Lower leg skin (tissue), 3 donors: ENCODE results near the gene CEP250.

Source experiments
- POLR2A ChIP-seq, 2 donors: fragments of 450-650 bp; IDR thresholded peaks; one replicate each; pipeline ENCODE4 v1.6.1; 2016 to 2017; ENCODE audit warnings: antibody characterized with exemption in 2 of 2, mild to moderate bottlenecking in 1 of 2, moderate library complexity in 1 of 2
- TF ChIP-seq, protein P1 (sequence below), 3 donors: fragments of 450-650 bp; IDR thresholded peaks; one replicate each; pipeline ENCODE4 v1.5.1; 2016; ENCODE audit warnings: antibody characterized with exemption in 3 of 3, mild to moderate bottlenecking in 3 of 3, moderate library complexity in 2 of 3

DNA sequence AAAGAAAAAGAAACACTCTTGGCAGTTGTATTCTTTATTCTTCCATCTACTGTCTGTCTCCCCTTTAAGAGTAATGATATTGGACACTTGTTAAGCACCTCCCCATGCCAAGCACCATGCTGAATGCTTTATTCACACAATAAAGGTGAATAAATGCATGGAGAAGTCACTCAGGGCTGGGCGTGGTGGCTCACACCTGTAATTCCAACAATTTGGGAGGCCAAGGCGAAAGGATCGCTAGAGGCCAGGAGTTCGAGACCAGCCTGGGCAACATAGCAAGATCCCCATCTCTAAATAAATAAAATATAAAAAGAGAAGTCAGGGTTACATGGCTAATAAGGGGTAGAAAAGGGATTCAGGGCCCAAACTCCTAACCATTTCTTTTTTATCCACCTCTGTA is 32.1 kb downstream of the CEP250 start:
- TF ChIP-seq, protein P1, sequence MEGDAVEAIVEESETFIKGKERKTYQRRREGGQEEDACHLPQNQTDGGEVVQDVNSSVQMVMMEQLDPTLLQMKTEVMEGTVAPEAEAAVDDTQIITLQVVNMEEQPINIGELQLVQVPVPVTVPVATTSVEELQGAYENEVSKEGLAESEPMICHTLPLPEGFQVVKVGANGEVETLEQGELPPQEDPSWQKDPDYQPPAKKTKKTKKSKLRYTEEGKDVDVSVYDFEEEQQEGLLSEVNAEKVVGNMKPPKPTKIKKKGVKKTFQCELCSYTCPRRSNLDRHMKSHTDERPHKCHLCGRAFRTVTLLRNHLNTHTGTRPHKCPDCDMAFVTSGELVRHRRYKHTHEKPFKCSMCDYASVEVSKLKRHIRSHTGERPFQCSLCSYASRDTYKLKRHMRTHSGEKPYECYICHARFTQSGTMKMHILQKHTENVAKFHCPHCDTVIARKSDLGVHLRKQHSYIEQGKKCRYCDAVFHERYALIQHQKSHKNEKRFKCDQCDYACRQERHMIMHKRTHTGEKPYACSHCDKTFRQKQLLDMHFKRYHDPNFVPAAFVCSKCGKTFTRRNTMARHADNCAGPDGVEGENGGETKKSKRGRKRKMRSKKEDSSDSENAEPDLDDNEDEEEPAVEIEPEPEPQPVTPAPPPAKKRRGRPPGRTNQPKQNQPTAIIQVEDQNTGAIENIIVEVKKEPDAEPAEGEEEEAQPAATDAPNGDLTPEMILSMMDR (IDR thresholded peaks at IDR 0.05) = no peak
- no peak for TF ChIP-seq POLR2A (IDR thresholded peaks at IDR 0.05)
